Activated B cell treated with CpG ODN at 0.5 μM for 24 hours (primary cell): Measurements from ENCODE around the gene ZNFX1. TPM values are rescaled to one million over a fixed set of nuclear protein-coding genes. Genes with fewer than 3 reads are reported as not detected.
"Not testable (repeated sequence)": the region's sequence is repeated elsewhere in the genome, so short reads cannot be mapped to it uniquely, and the experiment has no call there.

Experiments
- ATAC-seq: fragments of 200-7000 bp; cut with Tn5 transposase; one replicate; pipeline ENCODE4 v1.10.0; 2021; ENCODE audit warnings: low read depth, mild to moderate bottlenecking, moderate library complexity
- CTCF ChIA-PET: fragments of 350-600 bp; sonication (Branson Sonifier 250); formaldehyde crosslinking; loops from one replicate; lab custom pipeline; 2021; ENCODE audit warnings: antibody characterized with exemption; lab: Charles Lee
- POLR2A ChIA-PET: fragments of 350-600 bp; sonication (Branson Sonifier 250); formaldehyde crosslinking; loops from one replicate; lab custom pipeline; 2021; ENCODE audit warnings: antibody characterized with exemption; lab: Charles Lee
- DNase-seq: peaks from one replicate; pipeline ENCODE4 v3.0.0; 2022
- H3K27ac Mint-ChIP-seq: one replicate; pipeline ENCODE4 v1.8.0; 2020; ENCODE audit warnings: mixed read lengths
- H3K27me3 Mint-ChIP-seq: one replicate; pipeline ENCODE4 v1.8.0; 2021; ENCODE audit warnings: mixed read lengths
- H3K36me3 Mint-ChIP-seq: one replicate; pipeline ENCODE4 v1.8.0; 2021; ENCODE audit warnings: low read depth, mixed read lengths
- H3K4me1 Mint-ChIP-seq: one replicate; pipeline ENCODE4 v1.8.0; 2021; ENCODE audit warnings: mixed read lengths
- H3K4me3 Mint-ChIP-seq: one replicate; pipeline ENCODE4 v1.8.0; 2020; ENCODE audit warnings: mild to moderate bottlenecking, mixed read lengths
- H3K9me3 Mint-ChIP-seq: one replicate; pipeline ENCODE4 v1.8.0; 2020; ENCODE audit warnings: mixed read lengths
- intact Hi-C: fragments of 100-400 bp; cut with micrococcal nuclease; formaldehyde crosslinking; loops from one replicate; pipeline ENCODE4 v1.15.1; 2024
- total RNA-seq: library from RNA; stranded (reverse); gene quantifications from 2 replicates; pipeline ENCODE4 v1.2.3, GENCODE V29; 2022
- TF ChIP-seq, protein P1 (sequence below): fragments of 200-600 bp; IDR thresholded peaks from one replicate; pipeline ENCODE4 v1.8.0; 2022; ENCODE audit warnings: antibody characterized with exemption, mild to moderate bottlenecking

Gene ZNFX1
- total RNA-seq, 1 donor from 2014 or later = 51.9 TPM

DNA sequence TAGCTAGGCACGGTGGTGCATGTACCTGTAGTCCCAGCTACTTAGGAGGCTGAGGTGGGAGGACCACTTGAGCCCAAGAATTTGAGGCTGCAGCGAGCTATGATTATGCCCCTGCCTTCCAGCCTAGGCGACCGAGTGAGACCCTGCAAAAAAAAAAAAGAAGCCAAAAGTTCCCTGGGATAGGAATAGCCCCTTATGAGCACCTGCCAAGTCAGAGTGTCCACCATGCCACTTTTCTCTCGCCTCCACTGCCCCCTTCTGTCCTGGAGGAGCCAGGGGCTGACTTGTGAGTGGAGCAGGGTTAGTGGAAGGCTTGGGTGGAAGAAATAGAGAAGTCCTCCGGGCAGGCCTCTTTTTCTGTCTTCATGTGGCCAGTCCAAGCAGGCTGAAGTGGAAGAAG, 70.8 kb downstream of the ZNFX1 start:
- intact Hi-C loops = loop anchor here (10.0 kb wide), 1 partner anchor 492 kb away; no protein-coding TSS in a partner anchor
- Mint-ChIP-seq H3K4me1 (no peaks in the 10 kb centered on the region), H3K4me3 (no peak overlapping the region), H3K27ac (no peak overlapping the region), H3K27me3 (no peaks in the 10 kb centered on the region), H3K36me3 (peaks cover 2% of the 10 kb centered on the region), H3K9me3 (peaks cover 6% of the 10 kb centered on the region)
- TF ChIP-seq, protein P1, sequence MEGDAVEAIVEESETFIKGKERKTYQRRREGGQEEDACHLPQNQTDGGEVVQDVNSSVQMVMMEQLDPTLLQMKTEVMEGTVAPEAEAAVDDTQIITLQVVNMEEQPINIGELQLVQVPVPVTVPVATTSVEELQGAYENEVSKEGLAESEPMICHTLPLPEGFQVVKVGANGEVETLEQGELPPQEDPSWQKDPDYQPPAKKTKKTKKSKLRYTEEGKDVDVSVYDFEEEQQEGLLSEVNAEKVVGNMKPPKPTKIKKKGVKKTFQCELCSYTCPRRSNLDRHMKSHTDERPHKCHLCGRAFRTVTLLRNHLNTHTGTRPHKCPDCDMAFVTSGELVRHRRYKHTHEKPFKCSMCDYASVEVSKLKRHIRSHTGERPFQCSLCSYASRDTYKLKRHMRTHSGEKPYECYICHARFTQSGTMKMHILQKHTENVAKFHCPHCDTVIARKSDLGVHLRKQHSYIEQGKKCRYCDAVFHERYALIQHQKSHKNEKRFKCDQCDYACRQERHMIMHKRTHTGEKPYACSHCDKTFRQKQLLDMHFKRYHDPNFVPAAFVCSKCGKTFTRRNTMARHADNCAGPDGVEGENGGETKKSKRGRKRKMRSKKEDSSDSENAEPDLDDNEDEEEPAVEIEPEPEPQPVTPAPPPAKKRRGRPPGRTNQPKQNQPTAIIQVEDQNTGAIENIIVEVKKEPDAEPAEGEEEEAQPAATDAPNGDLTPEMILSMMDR = no peak
- DNase-seq = no peak
- ChIA-PET CTCF (no interaction called here), POLR2A (no interaction called here)
- no peak for ATAC-seq

DNA sequence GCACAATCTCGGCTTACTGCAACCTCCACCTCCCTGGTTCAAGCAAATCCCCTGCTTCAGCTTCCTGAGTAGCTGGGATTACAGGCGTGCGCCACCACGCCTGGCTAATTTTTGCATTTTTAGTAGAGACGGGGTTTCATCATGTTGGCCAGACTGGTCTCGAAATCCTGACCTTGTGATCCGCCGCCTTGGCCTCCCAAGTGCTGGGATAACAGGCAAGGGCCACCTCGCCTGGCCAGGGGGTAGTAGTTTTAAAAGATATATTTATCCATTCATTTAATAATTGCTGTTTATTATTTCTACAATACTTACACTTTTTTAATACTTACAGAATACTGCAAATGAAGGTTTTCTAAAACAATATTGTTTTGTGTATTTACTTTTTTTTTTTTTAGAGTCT, 74.1 kb downstream of the ZNFX1 start:
- Mint-ChIP-seq H3K27ac (no peak overlapping the region), H3K36me3 (no peaks in the 10 kb centered on the region), H3K27me3 (no peaks in the 10 kb centered on the region), H3K9me3 (no peaks in the 10 kb centered on the region), H3K4me1 (no peaks in the 10 kb centered on the region), H3K4me3 (no peak overlapping the region)
- DNase-seq (no peak), ATAC-seq (no peak)
- intact Hi-C loops = loop anchor here (10.0 kb wide), 1 partner anchor 489 kb away; no protein-coding TSS in a partner anchor
- ChIA-PET POLR2A (no interaction called here), CTCF (no interaction called here)
- TF ChIP-seq, protein P1 = no peak

DNA sequence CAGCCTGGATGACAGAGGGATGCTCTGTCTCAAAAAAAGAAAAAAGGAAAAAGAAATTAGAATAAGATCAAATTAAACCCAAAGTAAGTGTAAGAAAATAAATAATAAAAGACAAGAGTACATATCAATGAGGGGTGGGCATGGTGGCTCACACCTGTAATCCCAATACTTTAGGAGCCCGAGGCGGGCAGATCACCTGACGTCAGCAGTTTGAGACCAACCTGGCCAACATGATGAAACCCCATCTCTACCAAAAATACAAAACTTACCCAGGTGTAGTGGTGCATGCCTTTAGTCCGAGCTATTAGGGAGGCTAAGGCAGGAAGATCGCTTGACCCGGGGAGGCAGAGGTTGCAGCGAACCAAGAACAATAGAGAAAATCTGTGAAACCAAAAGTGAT, 74.8 kb downstream of the ZNFX1 start:
- Mint-ChIP-seq H3K4me1 (no peaks in the 10 kb centered on the region), H3K27ac (no peak overlapping the region), H3K9me3 (no peaks in the 10 kb centered on the region), H3K4me3 (no peak overlapping the region), H3K27me3 (no peaks in the 10 kb centered on the region), H3K36me3 (no peaks in the 10 kb centered on the region)
- ATAC-seq (no peak), DNase-seq (no peak)
- intact Hi-C loops = loop anchor here (10.0 kb wide), 1 partner anchor 488 kb away; no protein-coding TSS in a partner anchor
- POLR2A ChIA-PET = no interaction called here
- TF ChIP-seq, protein P1 = no peak
- CTCF ChIA-PET = no interaction called here

DNA sequence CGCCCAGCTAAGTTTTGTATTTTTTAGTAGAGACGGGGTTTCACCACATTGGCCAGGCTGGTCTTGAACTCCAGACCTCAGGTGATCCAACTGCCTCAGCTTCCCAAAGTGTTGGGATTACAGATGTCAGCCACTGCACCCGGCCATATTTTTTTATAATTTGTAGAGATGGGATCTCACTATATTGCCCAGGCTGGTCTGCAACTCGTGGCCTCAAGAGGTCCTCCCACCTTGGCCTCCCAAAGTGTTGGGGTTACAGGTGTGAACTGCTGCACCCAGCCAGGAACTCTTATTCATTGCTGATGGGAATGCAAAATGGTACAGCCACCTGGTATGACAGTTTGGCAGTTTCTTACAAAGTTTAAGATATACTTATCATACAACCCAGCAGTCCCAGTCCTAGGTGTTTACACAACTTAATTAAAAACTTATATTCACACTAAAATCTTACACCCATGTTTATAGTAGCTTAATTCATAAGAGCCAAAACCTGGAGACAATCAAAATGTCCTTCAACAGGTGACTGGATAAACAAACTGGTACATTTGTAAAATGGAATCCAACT, 78.0 kb downstream of the ZNFX1 start:
- intact Hi-C loops = loop anchor here (10.0 kb wide), 1 partner anchor 485 kb away; no protein-coding TSS in a partner anchor
- TF ChIP-seq, protein P1 = no peak
- no peaks in the 10 kb centered on the region for H3K36me3 Mint-ChIP-seq
- ChIA-PET POLR2A (no interaction called here), CTCF (no interaction called here)
- H3K27ac Mint-ChIP-seq = no peak overlapping the region
- H3K4me1 Mint-ChIP-seq = no peaks in the 10 kb centered on the region
- H3K27me3 Mint-ChIP-seq = no peaks in the 10 kb centered on the region
- no peak overlapping the region for H3K4me3 Mint-ChIP-seq
- ATAC-seq = no peak
- DNase-seq = no peak
- H3K9me3 Mint-ChIP-seq = no peaks in the 10 kb centered on the region

DNA sequence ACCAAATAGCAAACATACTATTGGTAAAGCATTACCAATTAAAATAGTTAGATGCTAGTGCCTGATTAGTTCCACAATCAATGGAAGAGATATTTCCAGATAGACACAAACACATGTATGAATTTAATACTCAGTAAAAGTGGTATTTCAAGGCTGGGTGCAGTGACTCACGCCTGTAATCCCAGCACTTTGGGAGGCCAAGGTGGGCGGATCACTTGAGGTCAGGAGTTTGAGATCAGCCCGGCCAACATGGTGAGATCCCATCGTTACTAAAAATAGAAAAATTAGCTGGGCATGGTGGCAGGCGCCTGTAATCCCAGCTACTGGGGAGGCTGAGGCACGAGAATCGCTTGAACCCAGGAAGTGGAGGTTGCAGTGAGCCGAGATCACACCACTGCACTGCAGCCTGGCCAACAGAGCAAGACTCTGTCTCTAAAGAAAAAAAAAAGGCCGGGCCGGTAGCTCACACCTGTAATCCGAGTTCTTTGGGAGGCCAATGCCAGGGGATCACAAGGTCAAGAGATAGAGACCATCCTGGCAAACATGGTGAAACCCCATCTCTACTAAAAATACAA, 84.8 kb downstream of the ZNFX1 start:
- H3K36me3 Mint-ChIP-seq, intact Hi-C loops, H3K4me1 Mint-ChIP-seq, ATAC-seq, H3K9me3 Mint-ChIP-seq, H3K27me3 Mint-ChIP-seq, H3K4me3 Mint-ChIP-seq, DNase-seq, POLR2A ChIA-PET, CTCF ChIA-PET, H3K27ac Mint-ChIP-seq: not testable (repeated sequence)

Other genes starting within 250 kb of the ZNFX1 start
- 53.2 and 58.8 TPM in 2 replicates for gene CSE1L, start 231.7 kb downstream of the ZNFX1 start, total RNA-seq
- gene STAU1, start 89.7 kb downstream of the ZNFX1 start, total RNA-seq = 39.3 and 40.3 TPM in 2 replicates
- gene DDX27, start 58.6 kb downstream of the ZNFX1 start, total RNA-seq = 76.5 and 78.4 TPM in 2 replicates
- gene KCNB1, start 204.6 kb upstream of the ZNFX1 start, total RNA-seq = 0.10 TPM in 1 of 2 replicates, not detected in the other